ENCODE measurements around the gene SSR3. TPM values are rescaled to one million over a fixed set of nuclear protein-coding genes. Genes with fewer than 3 reads are reported as not detected.
A peak's percentile ranks its signal among the peaks of the same experiment; 100 is the strongest.

The SSR3 gene
- total RNA-seq, 1 donor = 212 TPM

DNA sequence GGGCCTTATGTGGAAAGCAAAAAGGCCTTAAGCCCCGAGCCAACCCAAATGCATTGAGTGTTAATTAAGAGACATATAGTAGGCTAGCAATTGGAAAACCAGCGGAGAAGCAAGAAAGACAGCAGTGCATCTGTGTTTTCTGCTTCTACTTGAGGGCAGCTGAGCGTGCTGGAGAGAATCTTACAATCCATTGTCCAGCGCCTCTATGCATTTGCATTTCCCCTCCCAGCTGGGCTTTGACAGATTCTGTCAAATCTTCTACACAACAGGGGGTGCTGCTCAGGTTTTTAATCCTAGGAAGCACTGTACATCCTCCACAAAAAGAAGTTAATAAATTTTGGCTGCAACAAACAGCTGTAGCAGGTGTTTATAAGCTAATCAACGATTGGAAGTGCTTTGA, 23.9 kb downstream of the SSR3 start:
- no peaks in the 10 kb centered on the region for H3K36me3 ChIP-seq (ENCODE audit: insufficient read depth, low read length)
- peaks cover 20% of the 10 kb centered on the region for H3K4me1 ChIP-seq (ENCODE audit: insufficient read depth, low read length)
- no peaks in the 10 kb centered on the region for H3K79me2 ChIP-seq (ENCODE audit: insufficient read depth, low read length)
- TF ChIP-seq, protein P1, sequence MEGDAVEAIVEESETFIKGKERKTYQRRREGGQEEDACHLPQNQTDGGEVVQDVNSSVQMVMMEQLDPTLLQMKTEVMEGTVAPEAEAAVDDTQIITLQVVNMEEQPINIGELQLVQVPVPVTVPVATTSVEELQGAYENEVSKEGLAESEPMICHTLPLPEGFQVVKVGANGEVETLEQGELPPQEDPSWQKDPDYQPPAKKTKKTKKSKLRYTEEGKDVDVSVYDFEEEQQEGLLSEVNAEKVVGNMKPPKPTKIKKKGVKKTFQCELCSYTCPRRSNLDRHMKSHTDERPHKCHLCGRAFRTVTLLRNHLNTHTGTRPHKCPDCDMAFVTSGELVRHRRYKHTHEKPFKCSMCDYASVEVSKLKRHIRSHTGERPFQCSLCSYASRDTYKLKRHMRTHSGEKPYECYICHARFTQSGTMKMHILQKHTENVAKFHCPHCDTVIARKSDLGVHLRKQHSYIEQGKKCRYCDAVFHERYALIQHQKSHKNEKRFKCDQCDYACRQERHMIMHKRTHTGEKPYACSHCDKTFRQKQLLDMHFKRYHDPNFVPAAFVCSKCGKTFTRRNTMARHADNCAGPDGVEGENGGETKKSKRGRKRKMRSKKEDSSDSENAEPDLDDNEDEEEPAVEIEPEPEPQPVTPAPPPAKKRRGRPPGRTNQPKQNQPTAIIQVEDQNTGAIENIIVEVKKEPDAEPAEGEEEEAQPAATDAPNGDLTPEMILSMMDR (IDR thresholded peaks at IDR 0.05; ENCODE audit: extremely low read depth, low read depth, low read length) = no peak
- no peak overlapping the region for H3K4me2 ChIP-seq (ENCODE audit: insufficient read depth, low read length)
- no peak overlapping the region for H2AFZ ChIP-seq (ENCODE audit: low read length)
- H3K9me3 ChIP-seq (ENCODE audit: low read depth, low read length) = no peaks in the 10 kb centered on the region
- no peak for DNase-seq (ENCODE audit: insufficient read length, low spot score, missing footprints)
- peaks cover 3% of the 10 kb centered on the region for H4K20me1 ChIP-seq (ENCODE audit: insufficient read depth, low read length)
- no peak overlapping the region for H3K27ac ChIP-seq (ENCODE audit: low read depth, low read length)
- H3K27me3 ChIP-seq (ENCODE audit: insufficient read depth, low read length) = no peaks in the 10 kb centered on the region
- no peak overlapping the region for H3K4me3 ChIP-seq (ENCODE audit: insufficient read depth, low read length)

DNA sequence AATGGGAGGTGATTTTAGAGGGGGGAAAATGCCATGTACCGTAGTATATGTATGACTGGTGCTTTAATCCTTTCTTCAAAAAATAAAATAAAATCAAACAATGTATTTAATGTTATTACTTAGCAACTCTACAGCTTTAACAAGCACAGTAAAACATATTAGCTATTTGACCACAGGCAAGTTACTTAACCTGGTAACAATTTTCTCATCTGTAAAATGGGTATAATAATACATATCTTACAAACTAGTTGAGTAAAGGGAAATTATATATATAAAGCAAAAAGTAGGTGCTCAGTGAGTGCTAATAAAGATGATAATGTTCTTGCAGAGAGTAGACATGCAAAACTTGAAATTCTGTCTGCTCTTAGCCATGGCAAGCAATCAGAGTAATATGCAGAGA, 27.9 kb downstream of the SSR3 start:
- H3K36me3 ChIP-seq (ENCODE audit: insufficient read depth, low read length) = no peaks in the 10 kb centered on the region
- no peak overlapping the region for H3K4me3 ChIP-seq (ENCODE audit: insufficient read depth, low read length)
- H3K9me3 ChIP-seq (ENCODE audit: low read depth, low read length) = no peaks in the 10 kb centered on the region
- no peaks in the 10 kb centered on the region for H4K20me1 ChIP-seq (ENCODE audit: insufficient read depth, low read length)
- no peaks in the 10 kb centered on the region for H3K79me2 ChIP-seq (ENCODE audit: insufficient read depth, low read length)
- TF ChIP-seq, protein P1 (IDR thresholded peaks at IDR 0.05; ENCODE audit: extremely low read depth, low read depth, low read length) = no peak
- H3K4me2 ChIP-seq (ENCODE audit: insufficient read depth, low read length) = no peak overlapping the region
- H3K27me3 ChIP-seq (ENCODE audit: insufficient read depth, low read length) = no peaks in the 10 kb centered on the region
- H3K27ac ChIP-seq (ENCODE audit: low read depth, low read length) = no peak overlapping the region
- no peak overlapping the region for H2AFZ ChIP-seq (ENCODE audit: low read length)
- DNase-seq (ENCODE audit: insufficient read length, low spot score, missing footprints) = no peak
- no peaks in the 10 kb centered on the region for H3K4me1 ChIP-seq (ENCODE audit: insufficient read depth, low read length)

DNA sequence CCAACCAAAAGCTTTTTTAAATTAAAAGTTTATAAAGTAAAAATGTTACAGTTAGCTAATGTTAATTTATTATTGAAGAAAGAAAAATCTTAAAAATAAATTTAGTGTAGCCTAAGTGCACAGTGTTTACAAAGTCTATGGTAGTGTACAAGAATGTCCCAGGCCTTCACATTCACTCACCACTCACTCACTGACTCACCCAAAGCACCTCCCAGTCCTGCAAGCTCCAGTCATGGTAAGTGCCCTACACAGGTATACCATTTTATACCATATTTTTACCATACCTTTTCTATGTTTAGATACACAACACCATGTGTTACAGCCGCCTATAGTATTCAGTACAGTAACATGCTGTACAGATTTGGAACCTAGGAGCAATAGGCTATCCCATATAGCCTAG, 29.1 kb downstream of the SSR3 start:
- TF ChIP-seq, protein P1 (IDR thresholded peaks at IDR 0.05; ENCODE audit: extremely low read depth, low read depth, low read length) = no peak
- Histone ChIP-seq H3K4me1 (ENCODE audit: insufficient read depth, low read length) (no peaks in the 10 kb centered on the region), H3K36me3 (ENCODE audit: insufficient read depth, low read length) (no peaks in the 10 kb centered on the region), H3K4me3 (ENCODE audit: insufficient read depth, low read length) (no peak overlapping the region), H4K20me1 (ENCODE audit: insufficient read depth, low read length) (no peaks in the 10 kb centered on the region), H3K4me2 (ENCODE audit: insufficient read depth, low read length) (no peak overlapping the region), H3K27me3 (ENCODE audit: insufficient read depth, low read length) (no peaks in the 10 kb centered on the region), H2AFZ (ENCODE audit: low read length) (no peak overlapping the region), H3K27ac (ENCODE audit: low read depth, low read length) (no peak overlapping the region), H3K79me2 (ENCODE audit: insufficient read depth, low read length) (no peaks in the 10 kb centered on the region), H3K9me3 (ENCODE audit: low read depth, low read length) (no peaks in the 10 kb centered on the region)
- DNase-seq (ENCODE audit: insufficient read length, low spot score, missing footprints) = no peak

DNA sequence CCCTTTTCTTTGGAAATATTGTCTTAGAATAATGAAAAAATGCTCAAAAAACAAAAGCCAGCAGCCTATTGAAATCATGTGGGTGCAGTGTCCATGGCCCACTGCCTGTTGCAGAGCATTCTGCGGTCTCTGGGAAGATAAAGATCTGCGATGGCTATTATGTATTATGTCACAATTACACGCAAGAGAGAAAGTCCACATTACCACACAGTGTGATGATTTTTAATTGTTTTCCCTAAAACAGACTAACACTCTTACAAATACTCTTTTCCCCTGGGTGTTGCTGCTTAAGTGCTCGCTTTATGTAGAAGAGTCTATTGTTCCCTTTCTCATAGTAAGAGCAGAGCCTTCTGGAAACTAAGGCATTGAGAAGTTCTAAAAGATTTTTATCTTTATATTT, 32.2 kb downstream of the SSR3 start:
- peak; percentile 29 for DNase-seq (ENCODE audit: insufficient read length, low spot score, missing footprints)
- Histone ChIP-seq H3K4me1 (ENCODE audit: insufficient read depth, low read length) (peaks cover 8% of the 10 kb centered on the region), H2AFZ (ENCODE audit: low read length) (no peak overlapping the region), H3K79me2 (ENCODE audit: insufficient read depth, low read length) (no peaks in the 10 kb centered on the region), H3K4me3 (ENCODE audit: insufficient read depth, low read length) (no peak overlapping the region), H4K20me1 (ENCODE audit: insufficient read depth, low read length) (no peaks in the 10 kb centered on the region), H3K9me3 (ENCODE audit: low read depth, low read length) (no peaks in the 10 kb centered on the region), H3K27ac (ENCODE audit: low read depth, low read length) (no peak overlapping the region), H3K27me3 (ENCODE audit: insufficient read depth, low read length) (no peaks in the 10 kb centered on the region), H3K36me3 (ENCODE audit: insufficient read depth, low read length) (no peaks in the 10 kb centered on the region), H3K4me2 (ENCODE audit: insufficient read depth, low read length) (no peak overlapping the region)
- TF ChIP-seq, protein P1 (IDR thresholded peaks at IDR 0.05; ENCODE audit: extremely low read depth, low read depth, low read length) = no peak

Measured in osteoblast (primary cell).